GM19099 (cell line): Measurements from ENCODE around the gene GIPC2.

Experiments
- POLR2A ChIP-seq: IDR thresholded peaks from 3 replicates; pipeline ENCODE4 v1.6.1; 2011; ENCODE audit warnings: low read depth; ENCODE audit not compliant: insufficient read length; ENCODE audit errors: extremely low read depth

Gene GIPC2

GRCh38 chr1:78079580-78079979, 33.8 kb downstream of the GIPC2 start:
- TF ChIP-seq POLR2A: no peak

- no peak for TF ChIP-seq POLR2A
Measured at GRCh38 chr1:78080767-78081166, 35.0 kb downstream of the GIPC2 start.

- no peak for TF ChIP-seq POLR2A
Measured at GRCh38 chr1:78081980-78082860, 36.5 kb downstream of the GIPC2 start.

DNA sequence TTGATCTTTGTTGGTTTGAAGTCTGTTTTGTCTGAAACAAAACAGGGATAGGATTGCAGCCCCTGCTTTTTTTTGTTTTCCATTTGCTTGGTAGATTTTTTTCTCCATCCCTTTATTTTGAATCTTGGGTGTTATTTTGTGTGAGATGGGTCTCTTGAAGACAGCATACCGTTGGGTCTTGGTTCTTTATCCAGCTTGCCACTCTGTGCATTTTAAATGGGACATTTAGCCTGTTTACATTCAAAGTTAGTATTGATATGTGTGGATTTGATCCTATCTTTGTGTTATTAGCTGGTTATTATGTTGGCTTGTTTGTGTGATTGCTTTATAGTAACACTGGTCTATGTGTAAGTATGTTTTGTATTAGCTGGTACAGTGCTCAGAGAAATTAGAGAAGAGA, 40.9 kb downstream of the GIPC2 start:
- TF ChIP-seq POLR2A: no peak

GRCh38 chr1:78088015-78088414, 42.2 kb downstream of the GIPC2 start:
- TF ChIP-seq POLR2A: no peak

DNA sequence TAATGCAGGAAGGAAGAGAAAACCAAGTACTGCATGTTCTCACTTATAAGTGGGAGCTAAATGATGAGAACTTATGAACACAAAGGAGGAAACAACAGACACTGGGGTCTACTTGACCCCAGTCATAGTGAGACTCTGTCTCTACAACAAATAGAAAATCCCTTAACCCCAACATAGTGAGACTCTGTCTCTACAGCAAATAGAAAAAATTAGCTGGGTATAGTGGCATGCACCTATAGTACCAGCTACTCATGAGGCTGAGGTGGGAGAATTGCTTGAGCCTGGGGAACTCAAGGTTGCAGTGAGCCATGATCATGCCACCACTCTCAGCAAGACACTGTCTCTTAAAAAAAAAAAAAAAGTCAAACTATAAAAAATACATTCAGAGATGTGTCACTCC, 42.7 kb downstream of the GIPC2 start:
- TF ChIP-seq POLR2A: no peak

DNA sequence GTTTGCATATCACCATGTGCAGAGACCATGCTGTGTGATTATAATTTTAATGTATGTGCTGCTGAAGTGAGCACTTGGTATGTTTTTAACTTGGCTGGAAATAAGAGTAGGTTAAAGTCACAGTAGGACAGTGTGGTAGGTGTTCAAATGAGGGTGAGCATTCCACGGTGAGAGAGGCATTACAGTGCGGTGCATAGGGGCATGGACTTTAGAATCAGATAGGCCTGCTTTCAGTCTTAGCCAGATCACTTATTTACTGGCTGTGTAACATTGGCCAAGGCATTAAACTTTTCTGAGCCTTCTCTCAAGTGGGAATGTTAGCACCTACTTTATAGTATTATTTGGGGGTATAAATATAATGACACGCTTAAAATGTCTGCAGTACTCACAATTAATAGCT, 43.2 kb downstream of the GIPC2 start:
- no peak for TF ChIP-seq POLR2A

DNA sequence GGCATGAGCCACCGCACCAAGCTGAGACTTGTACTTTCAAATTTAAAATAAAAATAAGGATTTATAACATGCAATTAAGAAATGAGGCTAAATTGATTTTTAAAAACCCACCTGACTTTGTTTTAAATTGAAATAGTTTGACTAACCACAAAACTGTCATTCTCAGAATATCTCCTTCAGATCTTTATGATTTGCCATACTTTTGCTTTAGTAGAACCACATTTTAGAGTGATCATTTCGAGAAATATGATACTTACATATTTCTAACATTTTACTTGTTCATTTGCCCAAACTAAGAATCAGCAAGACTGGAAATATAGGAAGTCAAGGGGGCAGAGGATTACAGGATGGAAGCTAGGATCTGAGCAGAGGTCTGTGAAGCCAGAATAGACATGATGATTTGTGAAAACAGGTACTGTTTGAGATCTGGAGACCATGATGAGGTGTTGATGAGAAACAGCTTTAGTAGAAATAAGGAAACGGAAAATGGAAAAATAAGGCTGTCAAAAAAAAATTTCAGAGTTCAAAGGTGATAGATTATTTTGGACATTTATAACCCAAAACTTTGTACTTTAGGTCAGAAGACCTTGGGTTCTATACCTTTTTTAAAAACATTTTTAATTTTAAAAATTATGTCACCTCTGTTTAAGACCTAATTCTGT, 44.8 kb downstream of the GIPC2 start:
- no peak for TF ChIP-seq POLR2A

GRCh38 chr1:78091215-78091813, 45.5 kb downstream of the GIPC2 start:
- TF ChIP-seq POLR2A: no peak

GRCh38 chr1:78091886-78092285, 46.1 kb downstream of the GIPC2 start:
- no peak for TF ChIP-seq POLR2A

DNA sequence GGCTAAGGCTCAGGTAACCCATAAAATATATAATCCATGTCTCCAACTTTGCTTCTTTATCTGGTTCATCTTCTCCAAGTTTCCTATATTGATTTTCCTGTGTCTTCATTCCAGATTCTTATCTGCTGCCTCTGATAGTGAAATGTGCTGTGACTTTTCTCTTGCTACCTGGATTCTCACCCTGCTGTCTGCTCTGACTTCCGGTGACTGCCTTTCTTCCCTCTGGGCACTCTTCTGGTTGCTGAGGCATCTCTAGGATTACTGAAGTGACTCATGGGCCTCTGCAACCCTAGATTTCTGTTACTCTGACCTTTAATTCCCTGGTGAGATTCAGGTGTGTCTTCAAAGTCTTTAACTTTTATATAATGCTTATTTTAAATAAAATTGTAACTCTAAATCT, 46.9 kb downstream of the GIPC2 start:
- no peak for TF ChIP-seq POLR2A

DNA sequence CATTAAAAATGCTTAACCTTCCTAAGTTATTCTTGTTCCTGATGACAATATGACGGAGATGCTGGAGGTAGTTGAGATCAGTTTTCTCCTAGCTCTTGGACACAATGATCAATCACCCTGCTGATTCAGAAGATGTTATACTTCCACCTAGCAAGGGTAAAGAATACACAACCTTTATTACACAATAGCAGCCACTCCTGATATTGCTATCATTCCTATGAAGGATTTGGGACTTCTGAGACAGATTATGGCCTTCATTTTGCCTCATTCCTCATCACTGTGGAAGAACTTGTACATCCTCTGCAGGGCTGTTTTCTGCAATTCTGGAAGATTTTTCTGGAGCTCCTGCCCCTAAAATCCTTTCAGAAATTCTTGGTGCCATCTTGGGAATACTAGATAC, 47.8 kb downstream of the GIPC2 start:
- no peak for TF ChIP-seq POLR2A

DNA sequence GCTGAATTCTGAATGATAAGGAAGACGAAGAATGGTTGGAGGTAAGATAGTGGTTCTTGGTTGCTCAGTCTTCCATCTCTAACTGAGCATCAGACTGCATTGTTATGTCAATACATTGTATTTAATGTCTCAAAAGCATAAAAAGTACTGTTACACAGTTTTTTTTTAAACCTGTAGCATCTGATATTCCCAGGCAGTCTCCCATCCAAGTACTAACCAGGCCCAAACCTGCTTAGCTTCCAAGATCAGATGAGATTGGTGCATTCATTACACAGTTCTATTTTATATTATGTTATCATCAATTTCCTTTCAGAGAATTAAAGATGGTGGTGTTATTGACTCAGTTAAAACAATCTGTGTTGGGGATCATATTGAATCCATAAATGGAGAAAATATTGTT, 48.9 kb downstream of the GIPC2 start:
- TF ChIP-seq POLR2A: no peak

DNA sequence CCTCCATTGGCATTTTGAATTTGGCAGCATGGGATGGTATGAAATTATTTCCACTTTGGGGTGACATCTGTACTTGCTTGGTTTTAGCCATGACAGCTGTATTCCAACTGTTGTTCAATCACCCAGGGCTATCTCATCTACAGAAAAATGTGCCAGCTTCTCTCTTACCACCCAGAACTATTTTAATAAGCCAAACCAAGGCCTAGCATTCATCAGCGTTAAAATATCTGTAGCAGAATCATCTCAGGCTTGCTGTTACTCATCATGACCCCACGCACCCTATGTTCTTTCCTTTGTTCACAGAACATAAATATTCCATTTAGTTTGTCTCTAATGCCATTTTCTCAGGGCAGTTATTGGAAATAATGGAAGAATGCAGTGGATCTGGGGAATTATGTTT, 49.8 kb downstream of the GIPC2 start:
- no peak for TF ChIP-seq POLR2A

GRCh38 chr1:78096017-78096416, 50.3 kb downstream of the GIPC2 start:
- TF ChIP-seq POLR2A: no peak

DNA sequence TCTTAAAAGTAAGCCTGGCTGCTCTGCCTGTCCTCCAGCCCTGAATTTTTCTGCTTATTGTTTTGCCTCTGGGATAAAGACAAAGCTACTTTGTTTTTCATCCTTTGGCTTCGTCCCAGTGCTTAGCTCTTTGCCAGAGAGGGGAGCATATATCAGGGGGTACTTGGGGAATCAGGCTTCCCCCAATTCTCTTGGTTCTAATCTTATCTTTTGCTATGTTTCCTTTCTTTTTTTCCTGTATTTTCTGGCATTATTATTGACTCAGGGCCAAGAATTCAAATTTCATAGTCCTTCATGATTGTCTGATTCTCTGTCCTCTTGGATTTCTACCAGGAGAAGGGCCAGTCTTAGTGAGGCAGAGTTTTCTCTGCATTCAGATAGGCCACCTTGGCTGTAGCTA, 51.2 kb downstream of the GIPC2 start:
- no peak for TF ChIP-seq POLR2A
